Measurements from ENCODE around the gene TBCE. TPM values are rescaled to one million over a fixed set of nuclear protein-coding genes. Genes with fewer than 3 reads are reported as not detected.
A peak's percentile ranks its signal among the peaks of the same experiment; 100 is the strongest.

TBCE gene
- total and polyA plus RNA-seq, 9 of the 15 experiments (the other 6 are each of a cell fraction or from before 2014, with no cell fraction given), result 52.6 to 92.1 (median 82.1) TPM

DNA sequence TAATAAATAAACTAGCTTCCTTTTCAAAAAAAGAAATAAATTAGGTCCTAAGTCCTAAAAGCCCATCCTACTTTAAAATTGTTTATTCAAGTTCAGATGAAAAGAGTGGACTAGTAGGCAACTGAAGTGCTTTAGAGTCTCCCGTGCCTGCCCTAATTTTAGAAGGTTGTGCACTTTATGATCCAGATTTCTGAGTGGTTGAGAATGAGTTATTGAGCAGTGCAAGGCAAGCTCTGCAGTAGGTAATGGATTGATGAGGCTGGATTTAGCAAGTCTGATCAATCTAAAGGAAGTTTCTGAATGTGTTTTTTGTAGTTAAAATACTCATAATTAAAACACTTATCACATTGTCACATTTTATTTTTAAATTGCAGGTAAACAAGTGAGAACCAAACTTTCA, 25.9 kb upstream of the TBCE start (continued):
- TF ChIP-seq ZNF639 (CRISPR knock-in tag; conservative IDR thresholded peaks at IDR 0.05 in 1 of 2, IDR thresholded peaks at IDR 0.05 in 1 of 2), result no peak
- no peak for TF ChIP-seq HMG20A (CRISPR knock-in tag; conservative IDR thresholded peaks at IDR 0.05)
- no peak for TF ChIP-seq ZSCAN29 (IDR thresholded peaks at IDR 0.05)
- no peak for TF ChIP-seq TCF7 (IDR thresholded peaks at IDR 0.05; ENCODE audit: borderline replicate concordance)
- TF ChIP-seq NBN (IDR thresholded peaks at IDR 0.05; ENCODE audit: low read depth), result no peak

- WGBS (ENCODE audit: insufficient coverage, low coverage, missing lambda C conversion rate), result 90% methylated on average over 6 of the region's 6 CpGs
- Histone ChIP-seq H4K20me1 (replicated peaks; ENCODE audit: control insufficient read depth, insufficient read depth, low read length) (no peaks in the 10 kb centered on the region), H3K9me1 (ENCODE audit: control insufficient read depth, insufficient read depth, low read length) (no peaks in the 10 kb centered on the region), H3K27me3 (ENCODE audit: control insufficient read depth in 2 of 2, insufficient read depth in 2 of 2, low read length in 2 of 2) (no peaks in the 10 kb centered on the region), H3K9ac (ENCODE audit: insufficient read depth in 1 of 2, low read depth in 2 of 2, low read length in 2 of 2) (no peak overlapping the region), H3K79me2 (ENCODE audit: control insufficient read depth, insufficient read depth, low read length) (no peaks in the 10 kb centered on the region), H2AFZ (ENCODE audit: low read depth, low read length) (no peak overlapping the region), H3K4me2 (ENCODE audit: insufficient read depth, low read length) (no peak overlapping the region), H3K9me3 (replicated peaks; ENCODE audit: control insufficient read depth, insufficient read depth, low read depth, low read length) (no peaks in the 10 kb centered on the region), H3K27ac (ENCODE audit: extremely low read depth, low read depth, low read length) (no peak overlapping the region), H3K4me1 (replicated peaks in 1 of 2; ENCODE audit: control insufficient read depth in 2 of 2, insufficient read depth in 2 of 2, low read length in 2 of 2) (no peaks in the 10 kb centered on the region), H3K4me3 (no peak overlapping the region), H3K36me3 (ENCODE audit: control insufficient read depth, insufficient read depth, low read length) (peaks cover 40% of the 10 kb centered on the region)
- FAIRE-seq (peak; percentile 11), DNase-seq (ENCODE audit: extremely low read depth in 1 of 4, low spot score in 3 of 4) (no peak), ATAC-seq (no peak)
- ChIA-PET CTCF (ENCODE audit: low intra/inter-chr PET ratio) (no interaction called here), POLR2A (interaction anchor here (1.3 to 1.7 kb wide), 4 partner anchors 11 to 25 kb away, joined by 4 to 8 read pairs (median 6); partner anchors contain the start of genes ARID4B, GGPS1 and TBCE)
- in situ Hi-C loops (cut with MboI) (no loop called here), intact Hi-C loops (cut with micrococcal nuclease) (no loop called here)
- BruUV-seq (replicated peaks), result no TSS peak
- TF ChIP-seq, protein P1, sequence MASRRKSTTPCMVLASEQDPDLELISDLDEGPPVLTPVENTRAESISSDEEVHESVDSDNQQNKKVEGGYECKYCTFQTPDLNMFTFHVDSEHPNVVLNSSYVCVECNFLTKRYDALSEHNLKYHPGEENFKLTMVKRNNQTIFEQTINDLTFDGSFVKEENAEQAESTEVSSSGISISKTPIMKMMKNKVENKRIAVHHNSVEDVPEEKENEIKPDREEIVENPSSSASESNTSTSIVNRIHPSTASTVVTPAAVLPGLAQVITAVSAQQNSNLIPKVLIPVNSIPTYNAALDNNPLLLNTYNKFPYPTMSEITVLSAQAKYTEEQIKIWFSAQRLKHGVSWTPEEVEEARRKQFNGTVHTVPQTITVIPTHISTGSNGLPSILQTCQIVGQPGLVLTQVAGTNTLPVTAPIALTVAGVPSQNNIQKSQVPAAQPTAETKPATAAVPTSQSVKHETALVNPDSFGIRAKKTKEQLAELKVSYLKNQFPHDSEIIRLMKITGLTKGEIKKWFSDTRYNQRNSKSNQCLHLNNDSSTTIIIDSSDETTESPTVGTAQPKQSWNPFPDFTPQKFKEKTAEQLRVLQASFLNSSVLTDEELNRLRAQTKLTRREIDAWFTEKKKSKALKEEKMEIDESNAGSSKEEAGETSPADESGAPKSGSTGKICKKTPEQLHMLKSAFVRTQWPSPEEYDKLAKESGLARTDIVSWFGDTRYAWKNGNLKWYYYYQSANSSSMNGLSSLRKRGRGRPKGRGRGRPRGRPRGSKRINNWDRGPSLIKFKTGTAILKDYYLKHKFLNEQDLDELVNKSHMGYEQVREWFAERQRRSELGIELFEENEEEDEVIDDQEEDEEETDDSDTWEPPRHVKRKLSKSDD (conservative IDR thresholded peaks at IDR 0.05; ENCODE audit: low read length), result no peak
- TF ChIP-seq CEBPG (CRISPR knock-in tag; IDR thresholded peaks at IDR 0.05) (no peak), CEBPG (tag; conservative IDR thresholded peaks at IDR 0.05 in 1 of 2, IDR thresholded peaks at IDR 0.05 in 1 of 2) (no peak), POLR3A (IDR thresholded peaks at IDR 0.05; ENCODE audit: borderline replicate concordance, extremely low read depth, insufficient read depth, insufficient read length) (no peak), ZNF740 (CRISPR knock-in tag; IDR thresholded peaks at IDR 0.05) (no peak), ZNF740 (tag; IDR thresholded peaks at IDR 0.05) (no peak), FOXP1 (CRISPR knock-in tag; IDR thresholded peaks at IDR 0.05) (no peak)
- TF ChIP-seq, protein P2, sequence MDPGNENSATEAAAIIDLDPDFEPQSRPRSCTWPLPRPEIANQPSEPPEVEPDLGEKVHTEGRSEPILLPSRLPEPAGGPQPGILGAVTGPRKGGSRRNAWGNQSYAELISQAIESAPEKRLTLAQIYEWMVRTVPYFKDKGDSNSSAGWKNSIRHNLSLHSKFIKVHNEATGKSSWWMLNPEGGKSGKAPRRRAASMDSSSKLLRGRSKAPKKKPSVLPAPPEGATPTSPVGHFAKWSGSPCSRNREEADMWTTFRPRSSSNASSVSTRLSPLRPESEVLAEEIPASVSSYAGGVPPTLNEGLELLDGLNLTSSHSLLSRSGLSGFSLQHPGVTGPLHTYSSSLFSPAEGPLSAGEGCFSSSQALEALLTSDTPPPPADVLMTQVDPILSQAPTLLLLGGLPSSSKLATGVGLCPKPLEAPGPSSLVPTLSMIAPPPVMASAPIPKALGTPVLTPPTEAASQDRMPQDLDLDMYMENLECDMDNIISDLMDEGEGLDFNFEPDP (CRISPR knock-in tag; IDR thresholded peaks at IDR 0.05), result no peak
These were observed 25.2 kb upstream of the TBCE start for GRCh38 chr1:235342039-235342438.
